Measurements from ENCODE around the gene RIPOR2. TPM values are rescaled to one million over a fixed set of nuclear protein-coding genes. Genes with fewer than 3 reads are reported as not detected.

RIPOR2 gene
- total RNA-seq (not detected in 2 replicates), polyA plus RNA-seq (0.10 TPM in 1 of 2 replicates, not detected in the other), polyA minus RNA-seq (0.24 TPM in 1 of 2 replicates, not detected in the other), Bru-seq, nascent RNA (percentile 10 among the genes with signal in this experiment), BruChase-seq, experiment 1, labeled RNA remaining after a 6-hour chase (percentile 8 among the genes with signal in this experiment), BruChase-seq, experiment 2, labeled RNA remaining after a 2-hour chase (percentile 8 among the genes with signal in this experiment)
- 0.03 TPM in 1 of 2 replicates, not detected in the other for polyA plus RNA-seq (2011; cell fraction: cytosol; rRNA removed)
- 0.16 TPM in 1 of 2 replicates, not detected in the other for polyA plus RNA-seq (2011; cell fraction: nucleus; rRNA removed)
- not detected in 2 replicates for polyA plus RNA-seq (2012)
- not detected for polyA minus RNA-seq (2011; cell fraction: cytosol; rRNA and poly(A)+ RNA removed)
- 0.58 TPM in 1 of 2 replicates, not detected in the other for polyA minus RNA-seq (2011; cell fraction: nucleus; rRNA and poly(A)+ RNA removed)
- long read RNA-seq, partial matches to known transcripts: 0 of 3 reads
- long read RNA-seq, other reads (novel, unspliced or antisense): 3 of 3 reads

- FAIRE-seq: no peak
- Histone ChIP-seq H3K27ac (ENCODE audit: insufficient read depth, low read depth, low read length) (no peak within 1 kb of the TSS), H3K79me2 (ENCODE audit: control insufficient read depth, insufficient read depth, low read length) (no peaks in the 10 kb centered on the region), H3K4me3 (replicated peaks in 1 of 3; ENCODE audit: insufficient read depth in 1 of 3, low read depth in 1 of 3, low read length in 3 of 3) (no peak within 1 kb of the TSS), H3K9me3 (replicated peaks; ENCODE audit: control insufficient read depth, insufficient read depth, low read length) (no peaks in the 10 kb centered on the region), H3K36me3 (ENCODE audit: control insufficient read depth in 2 of 2, extremely low read depth in 1 of 2, insufficient read depth in 2 of 2, low read length in 2 of 2) (no peaks in the 10 kb centered on the region), H3K4me1 (ENCODE audit: control insufficient read depth, extremely low read depth, insufficient read depth, low read length) (no peaks in the 10 kb centered on the region), H4K20me1 (replicated peaks; ENCODE audit: control insufficient read depth, extremely low read depth, insufficient read depth, low read length) (no peaks in the 10 kb centered on the region), H3K27me3 (ENCODE audit: control insufficient read depth in 2 of 2, insufficient read depth in 2 of 2, low read length in 2 of 2) (peaks cover 0 to 3% of the 10 kb centered on the region in 2 experiments), H3K9me1 (replicated peaks; ENCODE audit: control insufficient read depth, extremely low read depth, insufficient read depth, low read length) (no peaks in the 10 kb centered on the region), H3K9ac (replicated peaks; ENCODE audit: extremely low read depth, insufficient read depth, low read length) (no peak within 1 kb of the TSS), H3K4me2 (ENCODE audit: insufficient read depth, low read length) (no peak within 1 kb of the TSS), H2AFZ (ENCODE audit: low read depth, low read length) (no peak within 1 kb of the TSS)
- intact Hi-C loops (cut with micrococcal nuclease) (loop anchor here (2.0 kb wide), 1 partner anchor 135 kb away; no protein-coding TSS in a partner anchor), dilution Hi-C loops (cut with MboI; ENCODE audit: extremely low pct_ligation_motif_present, low sequenced_read_pairs) (no loop called here)
- TF ChIP-seq JUN (IDR thresholded peaks at IDR 0.05; ENCODE audit: borderline replicate concordance, insufficient read depth, insufficient read length, low read depth): no peak
- no peak for TF ChIP-seq POLR2AphosphoS5 (IDR thresholded peaks at IDR 0.05; ENCODE audit: insufficient read depth, low read depth, low read length)
- TF ChIP-seq MYC (IDR thresholded peaks at IDR 0.05; ENCODE audit: low read depth, low read length): no peak
- TF ChIP-seq FOS (IDR thresholded peaks at IDR 0.05; ENCODE audit: borderline replicate concordance, insufficient read depth, low read length): no peak
- TF ChIP-seq EZH2 (IDR thresholded peaks at IDR 0.05; ENCODE audit: borderline replicate concordance, low read depth, low read length, severe bottlenecking): no peak
- no peak for TF ChIP-seq CTCF (IDR thresholded peaks at IDR 0.05; ENCODE audit: extremely low read depth in 1 of 2, insufficient read depth in 1 of 2, low read depth in 1 of 2, low read length in 2 of 2)
- TF ChIP-seq MAX (IDR thresholded peaks at IDR 0.05; ENCODE audit: insufficient read depth, insufficient read length): no peak
- no TSS peak for BruUV-seq (replicated peaks)
- CTCF ChIA-PET: interaction anchor here (1.3 to 3.4 kb wide), 5 partner anchors 15 to 82 kb away, joined by 4 to 19 read pairs (median 6); no protein-coding TSS in a partner anchor
- no peak for DNase-seq (ENCODE audit: low read depth, low spot score)
- POLR2A ChIA-PET: interaction anchor here (0.7 kb wide), 1 partner anchor 154 kb away, joined by 4 read pairs; no protein-coding TSS in a partner anchor
Measured at GRCh38 chr6:24935366-24936152, at the start of gene RIPOR2. RIPOR2 (minus strand) TSS chr6:24935960; CDS start chr6:24935898, 62 bp downstream.

Data from endothelial cell of umbilical vein (primary cell).